ENCODE results near the gene ZNF275. TPM values are rescaled to one million over a fixed set of nuclear protein-coding genes. Genes with fewer than 3 reads are reported as not detected.

ZNF275 gene
- total RNA-seq, 1 experiment from 2014 or later = 9.8 TPM

GRCh38 chrX:153342762-153343558 lies 9.0 kb downstream of the ZNF275 start:
- Mint-ChIP-seq H3K36me3 (peaks cover 30% of the 10 kb centered on the region), H3K4me1 (no peaks in the 10 kb centered on the region), H3K9me3 (no peaks in the 10 kb centered on the region), H3K4me3 (no peak overlapping the region), H3K27me3 (ENCODE audit: low read depth) (no peaks in the 10 kb centered on the region), H3K27ac (no peak overlapping the region)
- DNase-seq (ENCODE audit: low spot score) (no peak), ATAC-seq (no peak)
- TF ChIP-seq ZNF532 (CRISPR knock-in tag; IDR thresholded peaks at IDR 0.05; ENCODE audit: borderline replicate concordance) (no peak), NR2C2 (CRISPR knock-in tag; IDR thresholded peaks at IDR 0.05) (no peak), IRF1 (CRISPR knock-in tag; IDR thresholded peaks at IDR 0.05) (no peak), E2F4 (CRISPR knock-in tag; IDR thresholded peaks at IDR 0.05; ENCODE audit: borderline replicate concordance, low read depth) (no peak), SP1 (CRISPR knock-in tag; conservative IDR thresholded peaks at IDR 0.05) (no peak), ARID4B (CRISPR knock-in tag; IDR thresholded peaks at IDR 0.05; ENCODE audit: borderline replicate concordance) (no peak), ESRRA (CRISPR knock-in tag; IDR thresholded peaks at IDR 0.05; ENCODE audit: borderline replicate concordance) (no peak), ZNF232 (CRISPR knock-in tag; IDR thresholded peaks at IDR 0.05) (no peak), TP53 (CRISPR knock-in tag; IDR thresholded peaks at IDR 0.05) (no peak), NFYB (CRISPR knock-in tag; conservative IDR thresholded peaks at IDR 0.05; ENCODE audit: low read depth) (no peak), ZNF423 (CRISPR knock-in tag; IDR thresholded peaks at IDR 0.05) (no peak), ZBTB21 (CRISPR knock-in tag; IDR thresholded peaks at IDR 0.05; ENCODE audit: borderline replicate concordance) (no peak), USF2 (CRISPR knock-in tag; IDR thresholded peaks at IDR 0.05) (no peak), MAX (CRISPR knock-in tag; IDR thresholded peaks at IDR 0.05) (no peak), ELF4 (CRISPR knock-in tag; IDR thresholded peaks at IDR 0.05; ENCODE audit: low read depth) (no peak), NFATC4 (CRISPR knock-in tag; IDR thresholded peaks at IDR 0.05) (no peak), NR1H2 (CRISPR knock-in tag; IDR thresholded peaks at IDR 0.05) (no peak), SMAD4 (CRISPR knock-in tag; IDR thresholded peaks at IDR 0.05) (no peak), ZNF138 (CRISPR knock-in tag; conservative IDR thresholded peaks at IDR 0.05) (no peak)
- POLR2A ChIA-PET = no interaction called here
- CTCF ChIA-PET = interaction anchor here (0.6 kb wide), 1 partner anchor 9 kb away, joined by 3 read pairs; no protein-coding TSS in a partner anchor

All from WTC11 (cell line).